Caki2 (cell line): ENCODE results near the gene RPL36AL. TPM values are rescaled to one million over a fixed set of nuclear protein-coding genes. Genes with fewer than 3 reads are reported as not detected.
"Not testable (repeated sequence)": the region's sequence is repeated elsewhere in the genome, so short reads cannot be mapped to it uniquely, and the experiment has no call there.

ENCODE experiments used
- DNase-seq: peaks from one replicate; pipeline ENCODE4 v3.0.0-alpha.2; 2015; ENCODE audit warnings: low read depth
- in situ Hi-C: cut with HindIII; loops from 2 replicates; pipeline ENCODE4 v1.10.0; 2016; ENCODE audit warnings: low sequenced_read_pairs, low pct_unique_long_range_greater_than_20kb, mixed read lengths
- total RNA-seq: library from RNA; depleted of rRNA; stranded (reverse); fragments of >200 nt; shearing (Covaris generic); gene quantifications from 2 replicates; pipeline ENCODE4 v1.2.3, GENCODE V29; 2014; ENCODE audit warnings: low replicate concordance

RPL36AL gene
- total RNA-seq, 1 experiment from 2014 or later = 181 TPM

GRCh38 chr14:49622022-49622607 lies 1.7 kb upstream of the RPL36AL start:
- no peak for DNase-seq
- in situ Hi-C loops = no loop called here

- in situ Hi-C loops = no loop called here
- no peak for DNase-seq
Observed at GRCh38 chr14:49621114-49621881, 872 bp upstream of the RPL36AL start.

GRCh38 chr14:49619730-49620129 lies 696 bp downstream of the RPL36AL start:
- in situ Hi-C loops = no loop called here
- no peak for DNase-seq

- in situ Hi-C loops, DNase-seq: not testable (repeated sequence)
Observed at GRCh38 chr14:49619273-49619672, 1.2 kb downstream of the RPL36AL start.

GRCh38 chr14:49617852-49618519 lies 2.4 kb downstream of the RPL36AL start:
- in situ Hi-C loops = no loop called here

GRCh38 chr14:49615776-49616175 lies 4.7 kb downstream of the RPL36AL start:
- in situ Hi-C loops = no loop called here
- DNase-seq = no peak

More at GRCh38 chr14:49617852-49618519, 2.4 kb downstream of the RPL36AL start:
- no peak for DNase-seq

- in situ Hi-C loops = no loop called here
- no peak for DNase-seq
Observed at GRCh38 chr14:49614196-49614595, 6.2 kb downstream of the RPL36AL start.

- in situ Hi-C loops = no loop called here
- no peak for DNase-seq
Observed at GRCh38 chr14:49612671-49613070, 7.8 kb downstream of the RPL36AL start.

GRCh38 chr14:49612251-49612650 lies 8.2 kb downstream of the RPL36AL start:
- no peak for DNase-seq
- in situ Hi-C loops = no loop called here

GRCh38 chr14:49607583-49607982 lies 12.8 kb downstream of the RPL36AL start:
- in situ Hi-C loops = no loop called here

GRCh38 chr14:49598485-49599300 lies 21.7 kb downstream of the RPL36AL start, which contains the start of gene LRR1:
Gene LRR1 (plus strand): TSS chr14:49598940. CDS start chr14:49599021, 81 bp downstream.
- in situ Hi-C loops = no loop called here
- peak; percentile 88 for DNase-seq

More at GRCh38 chr14:49607583-49607982, 12.8 kb downstream of the RPL36AL start:
- DNase-seq = no peak

GRCh38 chr14:49598189-49598484 lies 22.3 kb downstream of the RPL36AL start:
- in situ Hi-C loops = no loop called here
- DNase-seq = no peak

- no peak for DNase-seq
Observed at GRCh38 chr14:49594347-49595091, 25.9 kb downstream of the RPL36AL start.

GRCh38 chr14:49593016-49593415 lies 27.4 kb downstream of the RPL36AL start:
- in situ Hi-C loops = no loop called here
- DNase-seq = no peak

More at GRCh38 chr14:49594347-49595091, 25.9 kb downstream of the RPL36AL start:
- in situ Hi-C loops = no loop called here

GRCh38 chr14:49589387-49589786 lies 31.0 kb downstream of the RPL36AL start:
- in situ Hi-C loops = no loop called here
- no peak for DNase-seq

- DNase-seq = peak; percentile 82
- in situ Hi-C loops = no loop called here
Observed at GRCh38 chr14:49586673-49587460, 33.6 kb downstream of the RPL36AL start.
